ENCODE data around the gene PRR30. TPM values are rescaled to one million over a fixed set of nuclear protein-coding genes. Genes with fewer than 3 reads are reported as not detected.

Gene PRR30
- total RNA-seq, 2 experiments from 2014 or later: not detected

- H3K27me3 Mint-ChIP-seq: peaks cover 43% of the 10 kb centered on the region
- ATAC-seq (ENCODE audit: poor library complexity) (no peak), DNase-seq (no peak)
- Histone ChIP-seq H3K4me1 (ENCODE audit: insufficient read depth, low read length) (peaks cover under 1% of the 10 kb centered on the region), H3K36me3 (ENCODE audit: insufficient read depth, low read length) (no peaks in the 10 kb centered on the region), H3K27ac (ENCODE audit: low read depth in 1 of 2, low read length in 2 of 2) (no peak overlapping the region), H3K4me3 (ENCODE audit: low read length) (no peak overlapping the region), H3K9me3 (ENCODE audit: control insufficient read depth in 1 of 2, insufficient read depth in 1 of 2, low read length in 2 of 2) (no peaks in the 10 kb centered on the region), H3K27me3 (ENCODE audit: control insufficient read depth in 1 of 2, insufficient read depth in 2 of 2, low read length in 2 of 2) (peaks cover 0 to 5% of the 10 kb centered on the region in 2 experiments)
- POLR2A ChIA-PET: no interaction called here
- no peak overlapping the region for H3K27ac Mint-ChIP-seq
- H3K4me3 Mint-ChIP-seq: no peak overlapping the region
- no peak for TF ChIP-seq CTCF (IDR thresholded peaks at IDR 0.05)
- no peaks in the 10 kb centered on the region for H3K4me1 Mint-ChIP-seq (ENCODE audit: low read depth)
- intact Hi-C loops (cut with DNase I, micrococcal nuclease): no loop called here
- CTCF ChIA-PET: no interaction called here
- no peaks in the 10 kb centered on the region for H3K9me3 Mint-ChIP-seq
- H3K36me3 Mint-ChIP-seq (ENCODE audit: low read depth): no peaks in the 10 kb centered on the region
Measured at GRCh38 chr2:27175330-27175729, 36.1 kb upstream of the PRR30 start.

- Histone ChIP-seq H3K9me3 (ENCODE audit: control insufficient read depth in 1 of 2, insufficient read depth in 1 of 2, low read length in 2 of 2) (no peaks in the 10 kb centered on the region), H3K4me1 (ENCODE audit: insufficient read depth, low read length) (peaks cover 8% of the 10 kb centered on the region), H3K27me3 (ENCODE audit: control insufficient read depth in 1 of 2, insufficient read depth in 2 of 2, low read length in 2 of 2) (peaks cover 3 to 7% of the 10 kb centered on the region in 2 experiments), H3K4me3 (ENCODE audit: low read length) (no peak overlapping the region), H3K36me3 (ENCODE audit: insufficient read depth, low read length) (no peaks in the 10 kb centered on the region), H3K27ac (ENCODE audit: low read depth in 1 of 2, low read length in 2 of 2) (no peak overlapping the region)
- ATAC-seq (ENCODE audit: poor library complexity) (no peak), DNase-seq (no peak)
- no peak for TF ChIP-seq CTCF (IDR thresholded peaks at IDR 0.05)
- H3K36me3 Mint-ChIP-seq (ENCODE audit: low read depth): no peaks in the 10 kb centered on the region
- ChIA-PET CTCF (no interaction called here), POLR2A (no interaction called here)
- peaks cover 45% of the 10 kb centered on the region for H3K27me3 Mint-ChIP-seq
- H3K9me3 Mint-ChIP-seq: no peaks in the 10 kb centered on the region
- no peak overlapping the region for H3K27ac Mint-ChIP-seq
- peaks cover 4% of the 10 kb centered on the region for H3K4me1 Mint-ChIP-seq (ENCODE audit: low read depth)
- intact Hi-C loops (cut with DNase I, micrococcal nuclease): no loop called here
- no peak overlapping the region for H3K4me3 Mint-ChIP-seq
Measured at GRCh38 chr2:27174638-27175037, 35.4 kb upstream of the PRR30 start.

- no peak for TF ChIP-seq CTCF (IDR thresholded peaks at IDR 0.05)
- H3K36me3 ChIP-seq (ENCODE audit: insufficient read depth, low read length): no peaks in the 10 kb centered on the region
- intact Hi-C loops (cut with DNase I, micrococcal nuclease): loop anchor here (2.0 kb wide), 2 partner anchors 21 to 109 kb away; no protein-coding TSS in a partner anchor
- H3K27me3 ChIP-seq (ENCODE audit: control insufficient read depth in 1 of 2, insufficient read depth in 2 of 2, low read length in 2 of 2): peaks cover 3 to 5% of the 10 kb centered on the region in 2 experiments
- H3K9me3 ChIP-seq (ENCODE audit: control insufficient read depth in 1 of 2, insufficient read depth in 1 of 2, low read length in 2 of 2): no peaks in the 10 kb centered on the region
- H3K36me3 Mint-ChIP-seq (ENCODE audit: low read depth): no peaks in the 10 kb centered on the region
- ChIA-PET POLR2A (no interaction called here), CTCF (interaction anchor here (0.7 to 0.8 kb wide), 2 partner anchors 70 to 211 kb away, joined by 3 read pairs; no protein-coding TSS in a partner anchor)
- H3K4me3 Mint-ChIP-seq: no peak overlapping the region
- peaks cover 8% of the 10 kb centered on the region for H3K4me1 ChIP-seq (ENCODE audit: insufficient read depth, low read length)
- no peak overlapping the region for H3K27ac ChIP-seq (ENCODE audit: low read depth in 1 of 2, low read length in 2 of 2)
- no peaks in the 10 kb centered on the region for H3K9me3 Mint-ChIP-seq
- peaks cover 4% of the 10 kb centered on the region for H3K4me1 Mint-ChIP-seq (ENCODE audit: low read depth)
- no peak overlapping the region for H3K27ac Mint-ChIP-seq
- H3K4me3 ChIP-seq (ENCODE audit: low read length): no peak overlapping the region
- ATAC-seq (ENCODE audit: poor library complexity) (no peak), DNase-seq (no peak)
- peaks cover 23% of the 10 kb centered on the region for H3K27me3 Mint-ChIP-seq
Measured at GRCh38 chr2:27171351-27171848, 32.2 kb upstream of the PRR30 start.

Data from CD4-positive, alpha-beta T cell (primary cell).